GM21367 (cell line): ENCODE measurements around the gene MUTYH.
"Not testable (repeated sequence)": the region's sequence is repeated elsewhere in the genome, so short reads cannot be mapped to it uniquely, and the experiment has no call there.

Experiments
- ATAC-seq: cut with Tn5 transposase; IDR thresholded peaks from one replicate; pipeline ENCODE4 v1.9.1; 2021; ENCODE audit not compliant: unreplicated experiment

Gene MUTYH

GRCh38 chr1:45339789-45340558 lies at the start of gene MUTYH, which contains the start of gene TOE1:
MUTYH (minus strand) TSS chr1:45340440; CDS start chr1:45334505, 5,935 bp downstream.
TOE1 (plus strand) TSS chr1:45340170; CDS start chr1:45340253, 83 bp downstream.
- ATAC-seq = peak; percentile 62

- no peak for ATAC-seq
Observed at GRCh38 chr1:45386219-45386618, 46.0 kb upstream of the MUTYH start.

- no peak for ATAC-seq
Observed at GRCh38 chr1:45385302-45385701, 45.1 kb upstream of the MUTYH start.

- not testable (repeated sequence) for ATAC-seq
Observed at GRCh38 chr1:45384213-45384612, 44.0 kb upstream of the MUTYH start.

GRCh38 chr1:45383191-45383590 lies 43.0 kb upstream of the MUTYH start:
- no peak for ATAC-seq

- ATAC-seq = no peak
Observed at GRCh38 chr1:45381243-45381642, 41.0 kb upstream of the MUTYH start.

GRCh38 chr1:45380730-45381129 lies 40.5 kb upstream of the MUTYH start:
- ATAC-seq = no peak

- ATAC-seq = no peak
Observed at GRCh38 chr1:45380125-45380524, 39.9 kb upstream of the MUTYH start.

GRCh38 chr1:45379524-45379923 lies 39.3 kb upstream of the MUTYH start:
- ATAC-seq = no peak

GRCh38 chr1:45378184-45378583 lies 37.9 kb upstream of the MUTYH start:
- no peak for ATAC-seq

GRCh38 chr1:45375104-45376090 lies 35.2 kb upstream of the MUTYH start:
- no peak for ATAC-seq

GRCh38 chr1:45373573-45373972 lies 33.3 kb upstream of the MUTYH start:
- no peak for ATAC-seq

- peak; percentile 58 for ATAC-seq
Observed at GRCh38 chr1:45370575-45370974, 30.3 kb upstream of the MUTYH start.

- no peak for ATAC-seq
Observed at GRCh38 chr1:45365051-45365450, 24.8 kb upstream of the MUTYH start.

GRCh38 chr1:45364294-45364693 lies 24.1 kb upstream of the MUTYH start:
- no peak for ATAC-seq

- not testable (repeated sequence) for ATAC-seq
Observed at GRCh38 chr1:45360981-45361380, 20.7 kb upstream of the MUTYH start.

- ATAC-seq = no peak
Observed at GRCh38 chr1:45359882-45360513, 19.8 kb upstream of the MUTYH start.

GRCh38 chr1:45356186-45356585 lies 15.9 kb upstream of the MUTYH start:
- ATAC-seq = no peak

GRCh38 chr1:45355683-45356082 lies 15.4 kb upstream of the MUTYH start:
- ATAC-seq = no peak

- no peak for ATAC-seq
Observed at GRCh38 chr1:45354838-45355237, 14.6 kb upstream of the MUTYH start.

- ATAC-seq = no peak
Observed at GRCh38 chr1:45353685-45354084, 13.4 kb upstream of the MUTYH start.
